RWPE2 (cell line): Measurements from ENCODE around the gene ARSG.
"Not testable (repeated sequence)": the region's sequence is repeated elsewhere in the genome, so short reads cannot be mapped to it uniquely, and the experiment has no call there.

Experiments
- ATAC-seq: fragments of 200-7000 bp; cut with Tn5 transposase; 3 replicates; pipeline ENCODE4 v1.9.1; 2021; ENCODE audit warnings: low read depth
- DNase-seq: peaks from one replicate; pipeline ENCODE4 v3.0.0-alpha.2; 2020; ENCODE audit warnings: low spot score
- H3K27ac ChIP-seq: fragments of 450-650 bp; 2 replicates; pipeline ENCODE4 v1.5.1; 2017; ENCODE audit warnings: mild to moderate bottlenecking; ENCODE audit not compliant: poor library complexity, severe bottlenecking
- H3K27me3 ChIP-seq: fragments of 250-450 bp; sonication (Bioruptor Pico); 2 replicates; pipeline ENCODE4 v1.5.1; 2021; ENCODE audit warnings: mild to moderate bottlenecking, moderate library complexity; ENCODE audit not compliant: insufficient read depth, poor library complexity, severe bottlenecking
- H3K36me3 ChIP-seq: fragments of 250-450 bp; sonication (Bioruptor Pico); 2 replicates; pipeline ENCODE4 v1.5.1; 2020; ENCODE audit warnings: low read depth, mild to moderate bottlenecking, moderate library complexity
- H3K4me1 ChIP-seq: fragments of 250-450 bp; sonication (Bioruptor Pico); 2 replicates; pipeline ENCODE4 v1.5.1; 2021; ENCODE audit warnings: mild to moderate bottlenecking, moderate library complexity; ENCODE audit not compliant: insufficient read depth, poor library complexity, severe bottlenecking
- H3K4me3 ChIP-seq: fragments of 250-450 bp; sonication (Bioruptor Pico); 2 replicates; pipeline ENCODE4 v1.5.1; 2021; ENCODE audit warnings: mild to moderate bottlenecking, moderate library complexity; ENCODE audit not compliant: severe bottlenecking
- H3K9me3 ChIP-seq: fragments of 250-450 bp; sonication (Bioruptor Pico); 2 replicates; pipeline ENCODE4 v1.5.1; 2021; ENCODE audit warnings: mild to moderate bottlenecking, moderate library complexity; ENCODE audit not compliant: severe bottlenecking
- CTCF ChIP-seq: fragments of 450-650 bp; IDR thresholded peaks from one replicate; pipeline ENCODE4 v1.5.1; 2017; ENCODE audit warnings: mild to moderate bottlenecking, moderate library complexity; ENCODE audit not compliant: poor library complexity, severe bottlenecking

Gene ARSG

GRCh38 chr17:68248891-68249290, 42.4 kb upstream of the ARSG start:
- Histone ChIP-seq H3K9me3 (no peaks in the 10 kb centered on the region), H3K4me1 (peaks cover 4% of the 10 kb centered on the region), H3K4me3 (peak overlapping the region; percentile 77), H3K36me3 (peaks cover 35% of the 10 kb centered on the region), H3K27ac (peak overlapping the region; percentile 57), H3K27me3 (no peaks in the 10 kb centered on the region)
- TF ChIP-seq CTCF: no peak
- DNase-seq: no peak
- no peak for ATAC-seq

GRCh38 chr17:68249354-68249765, 41.9 kb upstream of the ARSG start:
- ATAC-seq: no peak

GRCh38 chr17:68253426-68253825, 37.9 kb upstream of the ARSG start:
- peaks cover 68% of the 10 kb centered on the region for H3K36me3 ChIP-seq
- H3K9me3 ChIP-seq, H3K27me3 ChIP-seq, H3K4me3 ChIP-seq, ATAC-seq, H3K4me1 ChIP-seq, DNase-seq, H3K27ac ChIP-seq: not testable (repeated sequence)

More at GRCh38 chr17:68249354-68249765, 41.9 kb upstream of the ARSG start:
- Histone ChIP-seq H3K36me3 (peaks cover 40% of the 10 kb centered on the region), H3K4me1 (peaks cover 4% of the 10 kb centered on the region), H3K27ac (no peak overlapping the region), H3K4me3 (no peak overlapping the region), H3K27me3 (no peaks in the 10 kb centered on the region), H3K9me3 (no peaks in the 10 kb centered on the region)
- TF ChIP-seq CTCF: no peak
- no peak for DNase-seq

GRCh38 chr17:68255151-68255550, 36.1 kb upstream of the ARSG start:
- Histone ChIP-seq H3K27ac (no peak overlapping the region), H3K9me3 (no peaks in the 10 kb centered on the region), H3K4me1 (no peaks in the 10 kb centered on the region), H3K4me3 (no peak overlapping the region), H3K36me3 (peaks cover 65% of the 10 kb centered on the region), H3K27me3 (no peaks in the 10 kb centered on the region)
- ATAC-seq (no peak), DNase-seq (no peak)
- no peak for TF ChIP-seq CTCF

- DNase-seq: no peak
- no peak overlapping the region for H3K27ac ChIP-seq
- no peaks in the 10 kb centered on the region for H3K27me3 ChIP-seq
- peaks cover 57% of the 10 kb centered on the region for H3K36me3 ChIP-seq
- no peak for TF ChIP-seq CTCF
- no peaks in the 10 kb centered on the region for H3K9me3 ChIP-seq
- no peak overlapping the region for H3K4me3 ChIP-seq
- ATAC-seq: no peak
- H3K4me1 ChIP-seq: no peaks in the 10 kb centered on the region
Observed at GRCh38 chr17:68255731-68256538, 35.4 kb upstream of the ARSG start.

GRCh38 chr17:68256701-68257100, 34.6 kb upstream of the ARSG start:
- not testable (repeated sequence) for H3K4me3 ChIP-seq, H3K4me1 ChIP-seq, H3K9me3 ChIP-seq, DNase-seq, H3K27me3 ChIP-seq, H3K27ac ChIP-seq, ATAC-seq
- peaks cover 49% of the 10 kb centered on the region for H3K36me3 ChIP-seq
